ENCODE data around the gene NACC2.
"Not testable (repeated sequence)": the region's sequence is repeated elsewhere in the genome, so short reads cannot be mapped to it uniquely, and the experiment has no call there.

NACC2 gene

GRCh38 chr9:135971111-135971766 is 123.8 kb downstream of the NACC2 start:
- DNase-seq: no peak

GRCh38 chr9:135970128-135970815 is 124.8 kb downstream of the NACC2 start:
- no peak for DNase-seq

- no peak for DNase-seq
These were observed 125.9 kb downstream of the NACC2 start for GRCh38 chr9:135969064-135969683.

- no peak for DNase-seq
These were observed 126.5 kb downstream of the NACC2 start for GRCh38 chr9:135968601-135969000.

DNA sequence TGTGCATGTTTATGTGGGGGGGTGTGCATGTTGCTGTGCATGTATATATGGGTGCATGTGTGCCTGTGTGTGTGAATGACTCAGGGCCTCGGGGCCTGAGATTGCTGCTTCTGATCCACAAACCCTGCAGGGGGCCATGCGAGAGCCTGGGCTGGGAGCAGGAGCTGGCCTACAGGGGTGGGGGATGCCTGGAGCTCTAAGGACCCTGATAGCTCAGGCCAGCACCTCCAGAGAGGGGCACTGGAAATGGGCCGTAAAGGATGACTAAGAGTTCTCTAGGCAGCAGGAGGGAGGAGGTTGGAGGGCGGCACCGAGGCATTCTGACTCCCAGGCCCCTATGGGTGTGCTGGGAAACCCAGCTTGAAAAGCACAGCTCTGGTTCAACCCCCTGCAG is 127.0 kb downstream of the NACC2 start:
- no peak for DNase-seq

GRCh38 chr9:135966916-135967260 is 128.2 kb downstream of the NACC2 start:
- DNase-seq: not testable (repeated sequence)

- no peak for DNase-seq
These were observed 129.8 kb downstream of the NACC2 start for GRCh38 chr9:135965124-135965756.

- DNase-seq: no peak
These were observed 131.2 kb downstream of the NACC2 start for GRCh38 chr9:135963938-135964337.

DNA sequence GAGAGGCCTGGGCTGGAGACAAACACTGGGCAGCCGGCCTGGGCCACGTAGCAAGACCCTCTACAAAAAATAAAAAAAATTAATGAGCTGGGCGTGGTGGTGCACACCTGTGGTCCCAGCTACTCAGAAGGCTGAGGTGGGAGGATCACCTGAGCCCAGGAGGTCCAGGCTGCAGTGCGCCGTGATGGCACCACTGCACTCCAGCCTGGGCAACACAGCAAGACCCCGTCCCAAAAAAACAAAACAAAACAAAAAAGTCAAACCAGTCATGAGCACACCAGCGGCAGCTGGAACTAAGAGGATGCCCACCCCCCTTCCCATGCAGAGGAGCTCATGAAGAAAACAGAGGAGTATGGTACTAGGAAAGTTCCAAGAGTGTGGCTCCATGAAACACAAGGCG is 131.8 kb downstream of the NACC2 start:
- DNase-seq: no peak

- DNase-seq: no peak
These were observed 132.3 kb downstream of the NACC2 start for GRCh38 chr9:135962696-135963307.

DNA sequence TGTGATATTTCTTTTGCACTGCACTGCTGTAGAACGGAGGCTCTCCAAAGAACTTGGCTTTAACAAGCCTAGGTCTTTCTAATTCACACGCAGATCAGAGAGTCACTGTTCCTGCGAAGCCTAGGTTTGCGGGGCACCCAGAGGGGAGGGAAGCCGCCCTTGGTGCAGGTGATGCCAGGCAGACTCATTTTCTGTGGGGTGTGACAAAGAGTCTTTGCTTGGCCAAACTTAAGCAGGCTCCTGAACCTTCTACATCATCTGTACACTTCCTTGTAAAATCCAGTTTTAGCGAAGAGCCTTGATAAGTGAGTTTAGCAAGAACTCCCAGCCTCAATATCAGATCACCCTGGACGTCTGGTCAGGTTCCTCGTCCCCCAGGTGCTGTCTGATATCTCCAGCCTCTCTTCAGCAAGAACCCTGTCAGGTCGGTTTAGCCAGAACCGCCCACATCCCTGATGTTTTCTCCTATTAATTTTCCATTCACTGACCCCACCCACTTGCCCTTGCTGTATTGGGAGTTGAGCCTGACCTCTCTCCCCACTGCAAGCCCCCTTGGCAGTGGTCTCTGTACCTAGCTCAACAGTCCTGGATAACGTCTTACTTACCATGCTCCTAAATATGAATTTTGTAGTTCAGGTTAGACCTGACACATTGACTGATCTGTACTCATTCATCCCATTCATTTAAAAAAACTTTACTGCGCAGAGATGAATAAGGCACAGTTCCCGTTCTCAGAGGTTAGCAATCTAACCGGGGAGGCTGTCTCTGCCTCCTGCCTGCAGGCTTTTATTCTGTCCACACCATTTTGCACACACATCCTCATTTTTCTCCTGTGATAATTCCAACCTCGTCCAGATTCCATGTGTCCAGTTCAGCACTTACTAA is 133.0 kb downstream of the NACC2 start:
- DNase-seq: no peak

DNA sequence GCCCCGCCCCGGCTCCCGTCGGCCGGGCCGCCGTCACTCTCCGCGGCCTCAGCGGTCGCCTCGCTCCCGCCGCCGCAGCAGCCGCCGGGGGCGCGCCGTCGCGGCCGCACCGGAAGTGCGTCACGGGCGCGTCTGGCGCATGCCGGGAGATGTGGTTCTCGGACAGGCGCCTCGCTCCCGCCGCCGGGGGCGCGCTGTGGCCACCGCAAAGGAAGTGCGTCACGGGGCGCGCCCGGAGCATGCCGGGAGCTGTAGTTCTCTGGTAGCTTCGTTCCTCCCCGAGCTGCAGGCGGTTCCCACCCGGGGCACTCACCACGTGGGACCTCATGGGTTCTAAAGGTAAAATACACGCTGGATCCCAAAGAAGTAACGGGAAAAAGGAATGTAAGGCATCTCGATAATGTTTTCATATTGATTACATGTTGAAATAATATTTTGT is 133.8 kb downstream of the NACC2 start, which contains the start of gene UBAC1:
UBAC1 (minus strand) TSS at position 97 of the 439 bp plus-strand sequence. CDS start 211 bp downstream, outside the sequence.
- DNase-seq: peak; percentile 91

DNA sequence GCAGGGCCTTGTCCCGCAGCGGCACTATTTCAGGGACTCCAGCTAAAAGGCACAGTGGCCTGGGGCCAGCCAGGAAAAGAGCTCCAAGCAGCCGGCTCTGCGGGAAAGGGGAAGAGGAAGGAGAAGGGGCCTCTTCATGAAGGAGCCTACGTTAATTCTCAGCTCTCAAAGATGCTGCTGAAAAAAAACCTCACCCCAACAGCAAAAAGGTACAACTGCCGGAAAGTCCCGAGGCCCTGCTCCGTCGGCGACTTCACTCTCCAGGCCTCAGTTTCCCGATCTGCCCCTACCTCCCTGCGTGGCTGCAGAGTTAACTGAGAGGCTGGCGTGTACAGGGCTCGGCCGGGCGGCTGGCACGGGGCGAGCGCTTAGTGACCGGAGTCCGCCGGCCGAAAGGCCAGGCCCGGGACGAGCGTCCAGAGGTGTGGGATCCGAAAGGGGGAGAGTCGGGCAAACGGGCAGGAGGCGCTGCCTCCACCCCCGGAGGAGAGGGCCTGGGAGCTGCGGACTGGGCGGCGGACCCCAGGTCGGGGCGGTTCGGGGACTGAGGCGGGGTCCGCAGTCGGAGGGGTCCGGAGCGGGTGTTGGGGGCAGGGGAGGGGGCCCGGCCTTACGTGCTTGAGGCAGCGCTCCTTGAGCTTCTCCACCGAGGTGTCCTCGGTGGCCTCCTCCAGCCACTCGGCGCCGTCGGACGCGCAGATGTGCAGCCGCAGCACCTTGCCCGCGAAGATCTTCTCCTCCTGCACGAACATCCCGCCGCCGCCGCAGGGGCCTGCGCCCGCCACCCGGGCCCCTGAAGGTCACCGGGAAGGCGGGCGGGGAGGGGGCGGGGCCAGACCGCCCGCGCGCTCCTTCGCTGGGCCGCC is 134.4 kb downstream of the NACC2 start:
- DNase-seq: no peak

GRCh38 chr9:135959814-135960213 is 135.3 kb downstream of the NACC2 start:
- DNase-seq: no peak

DNA sequence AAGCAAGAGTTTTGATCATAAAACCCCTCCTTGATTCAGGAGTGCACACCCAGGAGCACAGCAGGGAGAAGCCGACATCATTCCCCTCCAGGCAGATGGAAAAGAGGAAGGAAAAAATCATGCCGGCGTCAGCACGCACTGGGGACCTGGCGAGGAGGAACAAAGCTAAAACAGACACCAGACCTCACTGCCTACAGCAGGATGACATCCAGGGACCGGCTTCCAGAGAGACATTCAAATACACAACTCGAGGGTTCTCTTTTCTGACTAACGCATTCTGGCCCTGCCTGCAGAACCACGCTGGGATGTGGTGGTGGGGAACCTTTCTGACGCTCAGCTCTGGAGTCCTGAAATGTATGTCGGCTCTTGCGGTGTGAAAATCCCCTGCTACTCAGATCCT is 136.6 kb downstream of the NACC2 start:
- DNase-seq: no peak

DNA sequence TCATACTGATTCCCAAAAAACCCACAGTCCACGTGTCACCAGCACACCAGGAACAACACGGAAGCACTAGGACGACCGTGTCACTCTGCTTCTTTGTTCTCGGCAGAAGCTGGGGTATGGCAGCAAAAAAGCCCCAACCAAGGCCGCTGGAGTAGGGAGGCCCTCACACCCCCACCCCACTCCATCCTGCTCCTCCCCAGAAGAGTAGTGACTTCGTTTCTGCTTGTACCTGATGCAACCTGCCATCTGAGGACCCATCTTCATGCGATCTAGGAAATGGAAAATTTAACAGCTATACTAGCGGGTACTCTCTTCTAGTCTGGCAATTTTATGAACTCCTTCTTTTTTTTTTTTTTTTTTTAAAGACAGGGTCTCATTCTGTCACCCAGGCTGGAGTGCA is 137.7 kb downstream of the NACC2 start:
- DNase-seq: no peak

- DNase-seq: no peak
These were observed 138.3 kb downstream of the NACC2 start for GRCh38 chr9:135956802-135957174.

All from stimulated activated naive CD4-positive, alpha-beta T cell treated with Interleukin-2 at 50 U/mL for 16 hours (primary cell).